ENCODE data around the gene PACS1.

PACS1 gene

DNA sequence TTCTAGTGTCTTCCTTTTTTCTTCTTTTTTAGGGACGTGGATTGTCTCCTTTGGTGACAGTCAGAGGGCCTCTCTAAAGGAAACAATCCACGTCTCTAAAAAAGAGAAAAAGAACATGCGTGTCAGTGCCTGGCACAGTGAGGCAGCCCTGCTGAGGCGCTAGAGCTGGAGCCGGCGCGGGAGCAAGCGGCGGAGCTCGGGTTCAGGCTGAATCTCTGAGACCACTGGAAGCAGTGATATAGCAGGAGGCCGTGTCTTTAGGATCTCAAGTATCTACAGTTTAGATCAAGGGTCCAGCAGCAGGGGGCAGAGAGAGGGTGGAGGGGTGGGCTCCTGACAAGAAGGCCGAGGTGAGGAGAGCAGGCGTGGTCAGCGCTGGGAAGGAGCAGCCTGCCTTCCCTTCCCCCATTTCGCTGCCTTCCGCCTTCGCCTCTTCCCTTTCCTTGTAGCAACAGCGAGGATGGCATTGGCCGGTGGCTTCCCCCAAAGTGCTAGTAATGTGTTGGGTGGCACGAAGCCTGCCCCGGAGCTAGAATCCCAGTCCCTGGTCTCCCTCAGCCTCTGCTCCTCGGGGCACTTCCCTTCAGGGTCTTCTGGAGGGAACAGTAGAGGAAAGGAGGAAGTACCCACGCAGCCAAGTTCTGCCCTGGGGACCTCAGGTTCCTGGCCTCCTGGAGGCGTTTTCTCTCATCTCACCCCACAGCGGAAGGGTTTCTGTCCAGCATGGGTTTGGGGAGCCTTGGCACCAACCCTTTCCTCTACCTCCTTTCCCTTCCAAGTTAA, 170.1 kb downstream of the PACS1 start:
- intact Hi-C loops (cut with DNase I; ENCODE audit: low total_unique reads): no loop called here
- H3K27me3 ChIP-seq: no peaks in the 10 kb centered on the region
- peaks cover 40 to 100% (median 88%) of the 10 kb centered on the region in 3 donors for H3K36me3 ChIP-seq
- no peaks in the 10 kb centered on the region for H3K9me3 ChIP-seq
- TF ChIP-seq, protein P1, sequence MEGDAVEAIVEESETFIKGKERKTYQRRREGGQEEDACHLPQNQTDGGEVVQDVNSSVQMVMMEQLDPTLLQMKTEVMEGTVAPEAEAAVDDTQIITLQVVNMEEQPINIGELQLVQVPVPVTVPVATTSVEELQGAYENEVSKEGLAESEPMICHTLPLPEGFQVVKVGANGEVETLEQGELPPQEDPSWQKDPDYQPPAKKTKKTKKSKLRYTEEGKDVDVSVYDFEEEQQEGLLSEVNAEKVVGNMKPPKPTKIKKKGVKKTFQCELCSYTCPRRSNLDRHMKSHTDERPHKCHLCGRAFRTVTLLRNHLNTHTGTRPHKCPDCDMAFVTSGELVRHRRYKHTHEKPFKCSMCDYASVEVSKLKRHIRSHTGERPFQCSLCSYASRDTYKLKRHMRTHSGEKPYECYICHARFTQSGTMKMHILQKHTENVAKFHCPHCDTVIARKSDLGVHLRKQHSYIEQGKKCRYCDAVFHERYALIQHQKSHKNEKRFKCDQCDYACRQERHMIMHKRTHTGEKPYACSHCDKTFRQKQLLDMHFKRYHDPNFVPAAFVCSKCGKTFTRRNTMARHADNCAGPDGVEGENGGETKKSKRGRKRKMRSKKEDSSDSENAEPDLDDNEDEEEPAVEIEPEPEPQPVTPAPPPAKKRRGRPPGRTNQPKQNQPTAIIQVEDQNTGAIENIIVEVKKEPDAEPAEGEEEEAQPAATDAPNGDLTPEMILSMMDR (IDR thresholded peaks at IDR 0.05): no peak
- H3K4me3 ChIP-seq: no peak overlapping the region
- DNase-seq: no peak
- H3K27ac ChIP-seq: no peak overlapping the region
- H3K4me1 ChIP-seq: no peaks in the 10 kb centered on the region

DNA sequence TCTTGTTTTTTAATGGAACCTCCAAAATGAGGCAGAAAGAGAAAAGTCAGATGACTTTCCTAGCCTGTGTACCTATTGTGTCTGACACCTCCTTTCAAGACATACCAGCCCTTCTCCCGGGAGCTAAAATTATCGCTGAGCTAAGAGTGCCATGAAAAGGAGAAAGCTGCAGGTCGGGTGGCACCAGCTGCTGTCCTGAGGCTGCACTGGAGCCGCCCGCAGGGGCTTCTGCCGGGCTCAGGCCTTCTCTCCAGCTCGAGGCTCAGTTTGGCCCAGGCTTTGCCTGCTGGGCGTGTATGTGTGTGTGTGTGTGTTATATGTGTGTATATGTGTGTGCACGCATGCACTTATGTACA, 170.7 kb downstream of the PACS1 start:
- DNase-seq: no peak
- Histone ChIP-seq H3K27me3 (no peaks in the 10 kb centered on the region), H3K9me3 (no peaks in the 10 kb centered on the region), H3K36me3 (peaks cover 34 to 100% (median 83%) of the 10 kb centered on the region in 3 donors), H3K27ac (no peak overlapping the region), H3K4me1 (no peaks in the 10 kb centered on the region), H3K4me3 (no peak overlapping the region)
- intact Hi-C loops (cut with DNase I; ENCODE audit: low total_unique reads): no loop called here
- TF ChIP-seq, protein P1 (IDR thresholded peaks at IDR 0.05): no peak

DNA sequence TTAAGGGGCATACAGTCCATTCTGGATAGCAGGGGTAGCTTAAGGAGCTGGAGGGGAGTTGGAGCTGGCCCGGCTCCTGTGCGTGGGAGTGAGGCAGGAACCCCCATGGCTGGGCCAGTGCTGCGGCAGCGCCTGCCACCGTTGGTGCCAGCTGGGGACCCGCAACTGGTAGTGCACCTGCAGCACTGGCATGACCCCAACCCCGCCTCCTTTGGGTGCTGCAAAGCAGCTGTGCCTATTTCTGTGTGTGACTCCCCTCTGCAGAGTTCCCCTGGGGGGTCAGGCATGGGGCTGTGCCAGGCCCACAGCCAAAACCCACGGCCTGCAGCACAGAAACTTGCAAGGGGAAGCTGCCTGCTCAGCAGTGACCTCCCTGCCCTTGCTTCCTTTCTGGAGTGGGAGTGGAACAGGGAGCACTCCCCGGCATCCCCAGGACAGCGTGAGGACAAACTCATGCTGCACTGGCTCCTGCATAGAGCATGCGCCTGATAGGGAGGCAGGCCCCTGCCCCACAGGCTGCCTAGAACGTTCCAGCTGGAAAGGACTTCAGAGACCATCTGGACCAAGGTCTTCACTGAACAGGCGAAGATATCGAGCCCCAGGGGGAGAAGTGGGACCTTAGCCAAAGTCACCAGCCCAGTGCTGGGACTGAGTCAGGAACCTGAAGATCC, 172.2 kb downstream of the PACS1 start:
- Histone ChIP-seq H3K27me3 (no peaks in the 10 kb centered on the region), H3K4me1 (no peaks in the 10 kb centered on the region), H3K4me3 (no peak overlapping the region), H3K27ac (no peak overlapping the region), H3K9me3 (no peaks in the 10 kb centered on the region), H3K36me3 (peaks cover 28 to 98% (median 73%) of the 10 kb centered on the region in 3 donors)
- TF ChIP-seq, protein P1 (IDR thresholded peaks at IDR 0.05): no peak
- intact Hi-C loops (cut with DNase I; ENCODE audit: low total_unique reads): no loop called here
- no peak for DNase-seq

DNA sequence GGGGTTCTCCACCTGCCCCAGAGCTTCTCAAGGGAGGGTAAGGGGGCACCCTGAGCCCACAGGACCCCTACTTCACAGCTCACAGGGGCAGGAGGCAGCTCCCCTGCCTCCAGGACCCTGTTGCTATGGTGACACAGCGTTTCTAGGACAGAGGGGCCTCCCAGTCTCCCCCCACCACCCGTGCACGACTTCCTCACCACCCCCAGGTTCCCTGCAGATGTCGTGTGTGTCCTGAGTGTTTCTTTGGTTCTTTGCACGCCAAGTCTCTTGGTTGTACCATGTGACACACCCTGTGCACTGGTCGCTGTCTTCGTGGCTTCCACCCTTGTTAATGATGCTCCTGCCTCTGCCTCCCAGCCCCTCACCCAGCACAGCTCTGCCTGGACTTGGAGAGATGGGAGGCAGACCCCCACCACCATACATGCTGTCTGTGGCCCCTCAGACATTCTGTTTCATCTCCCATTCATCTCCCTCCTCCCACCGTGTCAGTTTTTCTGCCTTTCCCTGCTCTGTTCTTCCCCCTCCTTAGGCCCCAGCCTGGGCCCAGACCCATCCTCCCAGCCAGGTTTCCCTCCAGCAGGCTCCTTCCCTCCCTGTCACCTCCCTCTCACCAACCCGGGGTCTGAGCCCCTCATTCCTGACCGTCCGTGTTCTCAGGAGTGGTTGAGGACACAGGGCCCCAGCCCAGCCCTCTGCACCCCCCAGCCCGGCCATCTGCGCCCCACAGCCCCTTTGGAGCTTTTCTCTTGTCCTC, 173.9 kb downstream of the PACS1 start:
- no peak overlapping the region for H3K27ac ChIP-seq
- no peaks in the 10 kb centered on the region for H3K27me3 ChIP-seq
- DNase-seq: no peak
- TF ChIP-seq, protein P1 (IDR thresholded peaks at IDR 0.05): no peak
- intact Hi-C loops (cut with DNase I; ENCODE audit: low total_unique reads): no loop called here
- no peaks in the 10 kb centered on the region for H3K9me3 ChIP-seq
- H3K36me3 ChIP-seq: peaks cover 22 to 93% (median 56%) of the 10 kb centered on the region in 3 donors
- H3K4me3 ChIP-seq: no peak overlapping the region
- H3K4me1 ChIP-seq: no peaks in the 10 kb centered on the region

DNA sequence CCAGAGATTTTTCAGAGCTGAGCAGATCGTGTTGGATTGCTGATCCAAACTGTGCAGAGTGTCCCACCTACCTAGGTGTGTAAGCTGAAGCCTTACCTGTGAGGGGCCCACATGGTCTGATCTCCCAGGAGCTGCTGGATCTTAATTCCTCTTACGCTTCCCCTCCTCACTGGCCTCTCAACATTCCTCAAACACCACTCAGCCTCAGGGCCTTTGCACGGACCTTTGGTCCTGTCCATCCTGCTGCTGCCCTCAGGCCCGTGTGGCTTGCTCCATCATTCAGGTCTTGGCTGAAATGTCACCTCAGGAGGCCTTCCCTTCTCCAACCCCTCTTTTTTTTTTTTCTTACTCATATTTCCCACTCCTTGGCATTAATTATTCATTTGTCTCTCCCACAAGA, 177.2 kb downstream of the PACS1 start:
- intact Hi-C loops (cut with DNase I; ENCODE audit: low total_unique reads): no loop called here
- no peaks in the 10 kb centered on the region for H3K4me1 ChIP-seq
- no peaks in the 10 kb centered on the region for H3K9me3 ChIP-seq
- H3K27me3 ChIP-seq: no peaks in the 10 kb centered on the region
- no peak overlapping the region for H3K27ac ChIP-seq
- H3K36me3 ChIP-seq: peaks cover 2 to 75% (median 24%) of the 10 kb centered on the region in 3 donors
- TF ChIP-seq, protein P1 (IDR thresholded peaks at IDR 0.05): no peak
- DNase-seq: no peak
- H3K4me3 ChIP-seq: no peak overlapping the region
